GM19467 (cell line): ENCODE measurements around the gene TLX2.
"Not testable (repeated sequence)": the region's sequence is repeated elsewhere in the genome, so short reads cannot be mapped to it uniquely, and the experiment has no call there.

Experiments used
- ATAC-seq: cut with Tn5 transposase; IDR thresholded peaks from one replicate; pipeline ENCODE4 v1.9.1; 2021; ENCODE audit warnings: mild to moderate bottlenecking, moderate library complexity; ENCODE audit not compliant: unreplicated experiment

Gene TLX2

GRCh38 chr2:74514368-74515270, at the start of gene TLX2:
TSS of gene TLX2 (plus strand) at chr2:74514450. CDS start at chr2:74514807, 357 bp downstream.
- no peak for ATAC-seq

GRCh38 chr2:74470742-74471141, 43.5 kb upstream of the TLX2 start:
- ATAC-seq = not testable (repeated sequence)

GRCh38 chr2:74471332-74472065, 42.8 kb upstream of the TLX2 start:
- no peak for ATAC-seq

- ATAC-seq = peak; percentile 75
Observed at GRCh38 chr2:74472086-74472944, 41.9 kb upstream of the TLX2 start, which contains the start of gene MRPL53. TSS of gene MRPL53 (minus strand) at chr2:74472680. CDS start at chr2:74472660, 20 bp downstream.

GRCh38 chr2:74472945-74473258, 41.3 kb upstream of the TLX2 start:
- no peak for ATAC-seq

- ATAC-seq = no peak
Observed at GRCh38 chr2:74474481-74474880, 39.8 kb upstream of the TLX2 start.

- no peak for ATAC-seq
Observed at GRCh38 chr2:74474899-74475298, 39.4 kb upstream of the TLX2 start.

GRCh38 chr2:74481431-74481830, 32.8 kb upstream of the TLX2 start:
- no peak for ATAC-seq

GRCh38 chr2:74481961-74482800, 32.1 kb upstream of the TLX2 start:
- peak; percentile 37 for ATAC-seq

GRCh38 chr2:74482801-74483674, 31.2 kb upstream of the TLX2 start, which contains the start of the genes CCDC142 and TTC31:
TSS of gene CCDC142 (minus strand) at chr2:74482998. CDS start at chr2:74482837, 161 bp downstream.
TSS of gene TTC31 (plus strand) at chr2:74483081. CDS start at chr2:74483096, 15 bp downstream.
- ATAC-seq = peak; percentile 80

- not testable (repeated sequence) for ATAC-seq
Observed at GRCh38 chr2:74483675-74484164, 30.5 kb upstream of the TLX2 start.

GRCh38 chr2:74486141-74486540, 28.1 kb upstream of the TLX2 start:
- ATAC-seq = no peak

- ATAC-seq = no peak
Observed at GRCh38 chr2:74488643-74489481, 25.4 kb upstream of the TLX2 start.

GRCh38 chr2:74489906-74490305, 24.3 kb upstream of the TLX2 start:
- no peak for ATAC-seq

- ATAC-seq = no peak
Observed at GRCh38 chr2:74491648-74492544, 22.4 kb upstream of the TLX2 start.

GRCh38 chr2:74493546-74493945, 20.7 kb upstream of the TLX2 start:
- no peak for ATAC-seq

- ATAC-seq = no peak
Observed at GRCh38 chr2:74495440-74495839, 18.8 kb upstream of the TLX2 start.
